Stimulated activated naive B cell treated with anti-CD40 and anti-IgM and Interleukin-4, amounts not matched to agents 10 μg/mL and 1 μg/mL and 100 μg/mL, for 72 hours (primary cell): Measurements from ENCODE around the gene PEX10.
A peak's percentile ranks its signal among the peaks of the same experiment; 100 is the strongest.

ENCODE experiments used
- ATAC-seq, 2 donors: fragments of 150-1000 bp; cut with Tn5 transposase; replicated peaks; 2 replicates each; pipeline ENCODE4 v1.10.0; 2021; ENCODE audit warnings: moderate library complexity in 1 of 2
- DNase-seq: peaks from one replicate; pipeline ENCODE4 v3.0.0; 2021
- H3K27ac Mint-ChIP-seq: one replicate; pipeline ENCODE4 v1.8.0; 2022; ENCODE audit warnings: mild to moderate bottlenecking, mixed read lengths
- H3K27me3 Mint-ChIP-seq, 2 donors: one replicate each; pipeline ENCODE4 v1.8.0; 2022; ENCODE audit warnings: mixed read lengths in 2 of 2
- H3K36me3 Mint-ChIP-seq, 2 donors: one replicate each; pipeline ENCODE4 v1.8.0; 2022; ENCODE audit warnings: mixed read lengths in 2 of 2, mild to moderate bottlenecking in 1 of 2
- H3K4me1 Mint-ChIP-seq, 2 donors: one replicate each; pipeline ENCODE4 v1.8.0; 2022; ENCODE audit warnings: mixed read lengths in 2 of 2, mild to moderate bottlenecking in 1 of 2
- H3K4me3 Mint-ChIP-seq, 2 donors: one replicate each; pipeline ENCODE4 v1.8.0; 2022; ENCODE audit warnings: mild to moderate bottlenecking in 2 of 2, mixed read lengths in 2 of 2, moderate library complexity in 1 of 2
- H3K9me3 Mint-ChIP-seq, 2 donors: one replicate each; pipeline ENCODE4 v1.8.0; 2022; ENCODE audit warnings: mixed read lengths in 2 of 2, mild to moderate bottlenecking in 1 of 2

The PEX10 gene

GRCh38 chr1:2399890-2400575, 12.3 kb downstream of the PEX10 start:
- no peak for ATAC-seq

GRCh38 chr1:2398871-2399270, 13.5 kb downstream of the PEX10 start:
- Mint-ChIP-seq H3K4me1 (peaks cover 17 to 25% of the 10 kb centered on the region in 2 donors), H3K27ac (peak overlapping the region; percentile 81), H3K9me3 (no peaks in the 10 kb centered on the region), H3K36me3 (peaks cover 52 to 60% of the 10 kb centered on the region in 2 donors), H3K27me3 (no peaks in the 10 kb centered on the region), H3K4me3 (no peak overlapping the region)
- ATAC-seq (no peak), DNase-seq (no peak)

More at GRCh38 chr1:2399890-2400575, 12.3 kb downstream of the PEX10 start:
- H3K4me3 Mint-ChIP-seq, result no peak overlapping the region
- H3K27me3 Mint-ChIP-seq, result no peaks in the 10 kb centered on the region
- peaks cover 11 to 13% of the 10 kb centered on the region in 2 donors for H3K4me1 Mint-ChIP-seq
- no peak overlapping the region for H3K27ac Mint-ChIP-seq
- H3K36me3 Mint-ChIP-seq, result peaks cover 45 to 48% of the 10 kb centered on the region in 2 donors
- H3K9me3 Mint-ChIP-seq, result no peaks in the 10 kb centered on the region
- DNase-seq, result no peak

- no peak for DNase-seq
- Mint-ChIP-seq H3K36me3 (peaks cover 51 to 65% of the 10 kb centered on the region in 2 donors), H3K4me1 (peaks cover 30 to 40% of the 10 kb centered on the region in 2 donors), H3K4me3 (no peak overlapping the region), H3K27me3 (no peaks in the 10 kb centered on the region), H3K27ac (peak overlapping the region; percentile 31), H3K9me3 (no peaks in the 10 kb centered on the region)
- no peak for ATAC-seq
These were observed 15.2 kb downstream of the PEX10 start for GRCh38 chr1:2397007-2397679.

GRCh38 chr1:2396476-2396875, 15.9 kb downstream of the PEX10 start:
- Mint-ChIP-seq H3K9me3 (no peaks in the 10 kb centered on the region), H3K4me3 (no peak overlapping the region), H3K27ac (no peak overlapping the region), H3K36me3 (peaks cover 47 to 58% of the 10 kb centered on the region in 2 donors), H3K27me3 (no peaks in the 10 kb centered on the region), H3K4me1 (peaks cover 30 to 40% of the 10 kb centered on the region in 2 donors)
- ATAC-seq, result no peak
- no peak for DNase-seq

- DNase-seq, result no peak
- Mint-ChIP-seq H3K27me3 (no peaks in the 10 kb centered on the region), H3K9me3 (no peaks in the 10 kb centered on the region), H3K36me3 (peaks cover 45 to 55% of the 10 kb centered on the region in 2 donors), H3K4me1 (peaks cover 30 to 40% of the 10 kb centered on the region in 2 donors), H3K27ac (no peak overlapping the region), H3K4me3 (no peak overlapping the region)
- ATAC-seq, result no peak
These were observed 16.3 kb downstream of the PEX10 start for GRCh38 chr1:2396059-2396458.

GRCh38 chr1:2395245-2395644, 17.1 kb downstream of the PEX10 start:
- H3K27ac Mint-ChIP-seq, result no peak overlapping the region
- H3K27me3 Mint-ChIP-seq, result no peaks in the 10 kb centered on the region
- DNase-seq (no peak), ATAC-seq (no peak)
- peaks cover 29 to 46% of the 10 kb centered on the region in 2 donors for H3K4me1 Mint-ChIP-seq
- H3K9me3 Mint-ChIP-seq, result no peaks in the 10 kb centered on the region
- H3K4me3 Mint-ChIP-seq, result no peak overlapping the region
- H3K36me3 Mint-ChIP-seq, result peaks cover 37 to 50% of the 10 kb centered on the region in 2 donors

GRCh38 chr1:2394761-2395160, 17.6 kb downstream of the PEX10 start:
- ATAC-seq (no peak), DNase-seq (no peak)
- Mint-ChIP-seq H3K9me3 (no peaks in the 10 kb centered on the region), H3K27ac (peak overlapping the region; percentile 5), H3K4me1 (peaks cover 34 to 51% of the 10 kb centered on the region in 2 donors), H3K27me3 (no peaks in the 10 kb centered on the region), H3K36me3 (peaks cover 33 to 46% of the 10 kb centered on the region in 2 donors), H3K4me3 (no peak overlapping the region)

GRCh38 chr1:2394220-2394619, 18.1 kb downstream of the PEX10 start:
- ATAC-seq (no peak), DNase-seq (no peak)
- H3K4me1 Mint-ChIP-seq, result peaks cover 33 to 53% of the 10 kb centered on the region in 2 donors
- H3K9me3 Mint-ChIP-seq, result no peaks in the 10 kb centered on the region
- H3K27ac Mint-ChIP-seq, result peak overlapping the region; percentile 22
- H3K36me3 Mint-ChIP-seq, result peaks cover 29 to 42% of the 10 kb centered on the region in 2 donors
- H3K4me3 Mint-ChIP-seq, result peak overlapping the region in 1 of 2 donors; percentile 10
- H3K27me3 Mint-ChIP-seq, result no peaks in the 10 kb centered on the region

- ATAC-seq (no peak), DNase-seq (no peak)
- Mint-ChIP-seq H3K4me3 (peak overlapping the region; percentile 83 to 88), H3K9me3 (no peaks in the 10 kb centered on the region), H3K4me1 (peaks cover 32 to 53% of the 10 kb centered on the region in 2 donors), H3K27ac (no peak overlapping the region), H3K36me3 (peaks cover 28 to 39% of the 10 kb centered on the region in 2 donors), H3K27me3 (no peaks in the 10 kb centered on the region)
These were observed 18.9 kb downstream of the PEX10 start for GRCh38 chr1:2393471-2393877.

- DNase-seq (no peak), ATAC-seq (no peak)
- H3K4me3 Mint-ChIP-seq, result peak overlapping the region; percentile 83 to 88
- H3K27me3 Mint-ChIP-seq, result no peaks in the 10 kb centered on the region
- H3K27ac Mint-ChIP-seq, result peak overlapping the region; percentile 72
- no peaks in the 10 kb centered on the region for H3K9me3 Mint-ChIP-seq
- peaks cover 28 to 39% of the 10 kb centered on the region in 2 donors for H3K36me3 Mint-ChIP-seq
- peaks cover 32 to 53% of the 10 kb centered on the region in 2 donors for H3K4me1 Mint-ChIP-seq
These were observed 19.7 kb downstream of the PEX10 start for GRCh38 chr1:2392686-2393085.

GRCh38 chr1:2391931-2392509, 20.3 kb downstream of the PEX10 start:
- no peaks in the 10 kb centered on the region for H3K9me3 Mint-ChIP-seq
- no peaks in the 10 kb centered on the region for H3K27me3 Mint-ChIP-seq
- DNase-seq, result no peak

GRCh38 chr1:2391041-2391930, 21.1 kb downstream of the PEX10 start, which contains the start of the genes MORN1 and RER1:
Gene MORN1 (minus strand): TSS chr1:2391554. CDS start chr1:2391533, 21 bp downstream.
Gene RER1 (plus strand): TSS chr1:2391841. CDS start chr1:2395791, 3,950 bp downstream.
- H3K9me3 Mint-ChIP-seq, result no peaks in the 10 kb centered on the region
- peaks cover 29 to 45% of the 10 kb centered on the region in 2 donors for H3K4me1 Mint-ChIP-seq
- peaks cover 24 to 30% of the 10 kb centered on the region in 2 donors for H3K36me3 Mint-ChIP-seq
- H3K27me3 Mint-ChIP-seq, result no peaks in the 10 kb centered on the region
- ATAC-seq, result peak; percentile 97
- H3K27ac Mint-ChIP-seq, result peak within 1 kb of the TSS; percentile 86
- H3K4me3 Mint-ChIP-seq, result peak within 1 kb of the TSS; percentile 84 to 88
- DNase-seq, result peak; percentile 99

More at GRCh38 chr1:2391931-2392509, 20.3 kb downstream of the PEX10 start:
- Mint-ChIP-seq H3K27ac (peak overlapping the region; percentile 86), H3K4me1 (peaks cover 32 to 52% of the 10 kb centered on the region in 2 donors), H3K4me3 (peak overlapping the region; percentile 84 to 88), H3K36me3 (peaks cover 25 to 32% of the 10 kb centered on the region in 2 donors)
- ATAC-seq, result peak; percentile 24 to 33

- no peak for ATAC-seq
- H3K36me3 Mint-ChIP-seq, result peaks cover 22 to 29% of the 10 kb centered on the region in 2 donors
- H3K4me1 Mint-ChIP-seq, result peaks cover 24 to 36% of the 10 kb centered on the region in 2 donors
- H3K27me3 Mint-ChIP-seq, result no peaks in the 10 kb centered on the region
- H3K9me3 Mint-ChIP-seq, result no peaks in the 10 kb centered on the region
- peak overlapping the region; percentile 84 to 88 for H3K4me3 Mint-ChIP-seq
- DNase-seq, result no peak
- H3K27ac Mint-ChIP-seq, result peak overlapping the region; percentile 51
These were observed 22.7 kb downstream of the PEX10 start for GRCh38 chr1:2389644-2390043.
